ENCODE results near the gene PDC.
A peak's percentile ranks its signal among the peaks of the same experiment; 100 is the strongest.
"Not testable (repeated sequence)": the region's sequence is repeated elsewhere in the genome, so short reads cannot be mapped to it uniquely, and the experiment has no call there.

Gene PDC

GRCh38 chr1:186465491-186465890 is 4.6 kb upstream of the PDC start:
- not testable (repeated sequence) for FAIRE-seq

GRCh38 chr1:186463926-186464325 is 3.0 kb upstream of the PDC start:
- no peak for FAIRE-seq

GRCh38 chr1:186463511-186463910 is 2.6 kb upstream of the PDC start:
- no peak for FAIRE-seq

GRCh38 chr1:186459161-186459560 is 1.8 kb downstream of the PDC start:
- FAIRE-seq, result not testable (repeated sequence)

DNA sequence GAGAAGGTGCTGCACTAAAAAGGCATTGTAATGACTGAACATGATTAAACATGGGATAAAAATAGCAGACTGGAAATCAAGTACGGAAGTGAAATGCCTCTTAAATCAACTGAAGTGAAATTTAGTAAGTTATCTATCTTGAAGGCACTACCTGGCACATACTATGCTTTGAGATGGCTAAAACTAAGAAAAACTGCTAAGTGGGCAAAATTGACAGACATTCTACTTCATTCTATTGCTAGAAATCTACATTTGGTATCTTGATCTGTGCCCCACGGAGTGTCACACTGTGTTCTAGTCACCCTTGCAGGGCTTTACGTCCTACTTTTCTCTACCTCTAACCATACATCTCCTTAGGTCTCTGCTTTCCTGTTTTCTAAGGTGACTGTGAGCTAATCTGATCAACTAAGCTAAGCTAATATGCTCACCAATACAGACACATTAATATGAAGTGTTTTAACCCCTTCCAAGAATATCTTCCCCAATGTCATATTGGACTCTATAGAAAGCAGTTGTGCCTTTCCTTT is 4.1 kb downstream of the PDC start:
- no peak for FAIRE-seq

GRCh38 chr1:186454981-186455380 is 5.9 kb downstream of the PDC start:
- no peak for FAIRE-seq

DNA sequence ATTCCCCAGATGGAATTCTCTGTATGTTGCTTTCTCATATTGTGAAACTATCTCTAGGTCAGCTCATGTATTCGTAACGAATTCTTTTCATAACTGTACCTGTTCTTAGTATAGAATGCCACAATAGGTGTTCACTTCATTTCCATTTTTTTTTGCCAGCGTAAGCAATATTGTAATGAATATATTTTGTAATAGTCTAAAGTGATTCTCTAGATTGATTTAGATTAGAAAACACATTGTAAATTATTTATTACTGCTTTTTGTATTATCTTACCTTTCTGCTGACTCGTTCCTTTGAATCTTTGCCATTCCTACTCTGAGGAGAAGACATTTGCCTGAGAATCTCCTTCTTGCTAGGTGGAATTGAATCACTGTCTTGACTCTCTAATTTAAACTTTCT is 14.8 kb downstream of the PDC start:
- FAIRE-seq, result no peak

- no peak for FAIRE-seq
Measured at GRCh38 chr1:186443638-186444037, 17.3 kb downstream of the PDC start.

- no peak for FAIRE-seq
Measured at GRCh38 chr1:186442651-186443375, 18.1 kb downstream of the PDC start.

- FAIRE-seq, result no peak
Measured at GRCh38 chr1:186440584-186440983, 20.3 kb downstream of the PDC start.

GRCh38 chr1:186438567-186438966 is 22.3 kb downstream of the PDC start:
- no peak for FAIRE-seq

GRCh38 chr1:186435336-186435735 is 25.6 kb downstream of the PDC start:
- FAIRE-seq, result no peak

DNA sequence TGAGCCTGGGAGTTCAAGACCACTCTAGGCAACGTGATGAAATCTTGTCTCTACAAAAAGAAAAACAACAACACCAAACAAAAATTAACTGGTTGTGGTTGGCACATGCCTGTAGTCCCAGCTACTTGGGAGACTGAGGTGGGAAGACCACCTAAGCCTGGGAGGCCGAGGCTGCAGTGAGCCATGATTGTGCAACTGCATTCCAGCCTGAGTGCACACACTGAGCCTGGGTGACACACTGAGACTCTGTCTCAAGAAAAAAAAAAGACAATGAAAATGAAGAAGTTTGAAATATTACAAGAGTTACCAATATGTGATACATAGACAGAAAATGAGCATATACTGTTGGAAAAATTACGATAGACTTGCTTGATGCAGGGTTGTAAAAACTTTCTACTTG is 31.9 kb downstream of the PDC start:
- FAIRE-seq, result no peak

GRCh38 chr1:186426118-186426517 is 34.8 kb downstream of the PDC start:
- FAIRE-seq, result no peak

- FAIRE-seq, result no peak
Measured at GRCh38 chr1:186424539-186424938, 36.4 kb downstream of the PDC start.

GRCh38 chr1:186421446-186421845 is 39.5 kb downstream of the PDC start:
- FAIRE-seq, result no peak

DNA sequence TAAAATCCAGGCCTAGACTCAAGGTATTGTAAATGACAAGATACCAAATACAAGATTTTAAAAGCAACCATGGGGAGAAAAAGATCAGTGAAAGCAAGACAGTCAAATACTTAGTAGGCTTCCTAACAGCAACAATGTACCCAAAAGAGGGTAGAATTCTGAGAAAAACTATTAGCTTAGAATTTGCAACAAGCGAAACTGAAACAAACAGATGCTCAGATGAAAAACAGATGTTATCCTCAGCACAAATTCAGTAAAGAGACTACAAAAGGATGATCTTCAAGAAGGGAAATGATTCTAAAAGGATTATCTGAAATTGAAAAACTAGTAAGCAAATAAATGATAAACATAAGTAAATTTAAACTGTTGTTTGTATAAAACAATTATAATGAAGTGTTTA is 40.0 kb downstream of the PDC start:
- no peak for FAIRE-seq

GRCh38 chr1:186420311-186420710 is 40.6 kb downstream of the PDC start:
- FAIRE-seq, result no peak

DNA sequence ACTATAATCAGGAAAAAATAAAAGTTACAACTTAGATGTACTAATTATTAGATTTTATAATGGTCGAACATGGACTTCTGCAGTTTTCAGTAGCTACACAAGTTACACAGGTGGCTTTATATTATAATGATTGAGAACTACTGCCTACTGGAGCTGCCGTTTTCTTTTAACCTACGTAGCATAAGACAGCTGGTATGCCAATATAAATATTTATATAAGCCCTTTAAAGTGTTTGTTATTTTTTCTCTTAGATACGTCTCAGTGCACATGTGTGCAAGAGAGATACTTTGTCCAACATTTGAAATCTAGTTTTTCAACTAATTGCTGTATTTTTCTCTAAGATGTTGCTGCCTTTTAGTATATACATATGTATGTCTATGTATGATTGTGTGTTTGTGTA is 42.4 kb downstream of the PDC start:
- no peak for FAIRE-seq

DNA sequence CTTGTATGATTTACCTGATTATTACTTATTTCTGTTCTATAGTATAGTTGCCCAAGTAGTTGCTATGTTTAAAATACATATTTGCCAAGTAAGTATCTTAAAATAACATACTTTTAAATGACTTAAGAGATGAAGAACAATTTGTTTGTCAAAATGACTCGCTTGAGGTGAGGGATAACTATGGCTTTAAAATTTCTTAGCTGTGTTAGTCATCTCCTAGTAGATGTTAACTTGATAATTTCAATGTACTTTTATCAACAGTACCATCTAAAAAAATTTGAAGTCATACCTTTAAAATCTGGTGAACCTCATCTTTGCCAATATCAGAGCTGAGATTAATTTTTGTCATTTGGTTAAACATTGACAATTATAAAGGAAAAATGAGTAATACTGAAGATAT is 47.6 kb downstream of the PDC start:
- FAIRE-seq, result no peak

- no peak for FAIRE-seq
Measured at GRCh38 chr1:186409091-186409490, 51.8 kb downstream of the PDC start.

DNA sequence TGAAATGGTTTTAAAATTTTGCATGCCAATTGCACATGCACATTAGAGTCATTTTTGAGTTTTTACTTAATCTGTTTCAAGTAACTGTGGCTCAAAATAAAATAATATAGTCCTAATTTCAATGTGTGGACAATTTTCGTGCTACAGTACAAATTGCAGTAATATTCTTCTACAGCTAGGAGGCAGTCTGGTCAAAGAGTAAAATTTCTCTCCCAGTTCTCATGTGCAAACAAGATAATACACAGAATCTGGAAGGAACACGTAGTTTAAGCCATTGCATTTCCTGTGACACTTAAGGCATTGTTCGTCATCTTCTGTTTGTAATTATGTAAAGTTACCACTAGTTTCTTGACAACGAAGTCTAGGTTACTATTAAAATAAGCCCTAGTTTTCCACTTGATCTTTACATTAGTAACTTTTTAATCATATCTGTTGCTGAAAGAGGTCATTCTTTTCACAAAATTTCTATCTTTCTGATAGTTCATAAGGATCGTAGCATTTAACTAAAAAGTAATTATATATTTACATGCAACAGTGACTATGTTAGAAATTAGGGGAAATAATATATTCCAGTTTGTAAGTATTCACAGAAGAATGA is 56.4 kb downstream of the PDC start:
- FAIRE-seq, result peak; percentile 78

DNA sequence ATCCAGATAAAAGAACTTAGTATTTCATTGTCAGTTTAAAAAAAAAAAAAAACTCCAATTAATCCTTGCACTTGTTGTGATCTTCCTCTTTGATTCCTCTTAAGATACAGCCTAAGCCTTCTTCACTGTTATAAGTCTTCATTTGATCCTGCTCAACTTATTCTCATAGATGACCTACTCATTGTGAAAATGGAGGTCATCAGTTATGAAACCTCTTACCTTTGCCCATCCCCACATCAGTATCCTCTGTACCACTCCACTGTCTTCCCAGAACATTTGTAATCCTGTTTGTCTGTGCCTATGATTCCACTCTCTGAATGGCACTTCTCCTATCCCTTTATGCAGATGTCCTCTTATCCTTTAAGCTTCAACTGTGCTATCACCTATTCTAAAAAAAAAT is 57.3 kb downstream of the PDC start:
- no peak for FAIRE-seq

DNA sequence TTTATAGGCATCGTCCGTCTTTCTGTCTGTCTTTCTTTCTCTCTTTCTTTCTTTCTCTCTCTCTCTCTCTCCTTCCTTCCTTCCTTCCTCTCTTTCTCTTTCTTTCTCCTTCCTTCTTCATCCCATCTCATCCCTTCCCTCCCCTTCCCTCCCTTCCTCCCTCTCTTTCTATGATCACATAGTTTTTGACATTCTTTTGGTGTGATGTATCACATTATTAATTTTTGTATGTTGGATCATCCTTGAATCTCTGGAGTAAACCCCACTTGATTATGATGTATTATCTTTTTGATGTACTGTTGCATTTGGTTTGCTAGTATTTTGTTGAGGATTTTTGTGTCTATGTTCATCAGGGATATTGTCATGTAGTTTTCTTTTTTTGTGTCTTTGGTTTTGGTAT is 59.5 kb downstream of the PDC start:
- not testable (repeated sequence) for FAIRE-seq

Data from A204.1 (cell line).